HG02642 (cell line): ENCODE results near the gene FKBP11.
"Not testable (repeated sequence)": the region's sequence is repeated elsewhere in the genome, so short reads cannot be mapped to it uniquely, and the experiment has no call there.

ENCODE experiments used
- ATAC-seq: cut with Tn5 transposase; IDR thresholded peaks from one replicate; pipeline ENCODE4 v1.9.1; 2021; ENCODE audit warnings: mild to moderate bottlenecking; ENCODE audit not compliant: unreplicated experiment, poor library complexity

Gene FKBP11

GRCh38 chr12:48917857-48918537 lies 7.3 kb downstream of the FKBP11 start:
- ATAC-seq = no peak

- no peak for ATAC-seq
These were observed 15.1 kb downstream of the FKBP11 start for GRCh38 chr12:48910196-48910595.

GRCh38 chr12:48909698-48910097 lies 15.6 kb downstream of the FKBP11 start:
- ATAC-seq = not testable (repeated sequence)

- ATAC-seq = no peak
These were observed 18.0 kb downstream of the FKBP11 start for GRCh38 chr12:48907245-48907644.

GRCh38 chr12:48903982-48904411 lies 21.3 kb downstream of the FKBP11 start:
- ATAC-seq = peak; percentile 79

GRCh38 chr12:48903363-48903981 lies 21.8 kb downstream of the FKBP11 start:
- ATAC-seq = no peak

GRCh38 chr12:48901278-48901677 lies 24.0 kb downstream of the FKBP11 start:
- no peak for ATAC-seq

GRCh38 chr12:48899651-48900050 lies 25.6 kb downstream of the FKBP11 start:
- ATAC-seq = no peak

- no peak for ATAC-seq
These were observed 31.0 kb downstream of the FKBP11 start for GRCh38 chr12:48894271-48894670.

- ATAC-seq = peak; percentile 76
These were observed 34.5 kb downstream of the FKBP11 start for GRCh38 chr12:48890657-48891418.

GRCh38 chr12:48889679-48890078 lies 35.6 kb downstream of the FKBP11 start:
- no peak for ATAC-seq

GRCh38 chr12:48883305-48884161 lies 41.8 kb downstream of the FKBP11 start:
- no peak for ATAC-seq

- ATAC-seq = no peak
These were observed 42.4 kb downstream of the FKBP11 start for GRCh38 chr12:48882972-48883304.

GRCh38 chr12:48882315-48882687 lies 43.0 kb downstream of the FKBP11 start:
- no peak for ATAC-seq

- ATAC-seq = no peak
These were observed 43.5 kb downstream of the FKBP11 start for GRCh38 chr12:48881686-48882314.

GRCh38 chr12:48880647-48881046 lies 44.6 kb downstream of the FKBP11 start:
- no peak for ATAC-seq

- ATAC-seq = no peak
These were observed 46.7 kb downstream of the FKBP11 start for GRCh38 chr12:48878548-48878947.

- ATAC-seq = no peak
These were observed 49.3 kb downstream of the FKBP11 start for GRCh38 chr12:48875944-48876515.

GRCh38 chr12:48873534-48873933 lies 51.8 kb downstream of the FKBP11 start:
- ATAC-seq = not testable (repeated sequence)

- ATAC-seq = no peak
These were observed 52.2 kb downstream of the FKBP11 start for GRCh38 chr12:48873096-48873495.
